Occipital lobe (tissue), 2 donors: ENCODE measurements around the gene PHTF2. TPM values are rescaled to one million over a fixed set of nuclear protein-coding genes. Genes with fewer than 3 reads are reported as not detected.
"Not testable (repeated sequence)": the region's sequence is repeated elsewhere in the genome, so short reads cannot be mapped to it uniquely, and the experiment has no call there.

Experiments
- DNase-seq: peaks from one replicate; lab custom pipeline; 2025; lab: John Stamatoyannopoulos, UW
- total RNA-seq: library from RNA; depleted of rRNA; stranded (reverse); fragments of >200 nt; gene quantifications from one replicate; pipeline ENCODE4 v1.2.3, GENCODE V29; 2014

The PHTF2 gene
- 46.0 TPM for total RNA-seq

GRCh38 chr7:77798394-77799077 lies at the start of gene PHTF2, which contains the start of gene TMEM60:
PHTF2 (plus strand) TSS chr7:77798773.
TMEM60 (minus strand) TSS chr7:77798434; CDS start chr7:77794373, 4,061 bp downstream.
- peak; percentile 99 for DNase-seq

GRCh38 chr7:77752016-77752415 lies 46.6 kb upstream of the PHTF2 start:
- DNase-seq = no peak

GRCh38 chr7:77753173-77753572 lies 45.4 kb upstream of the PHTF2 start:
- DNase-seq = no peak

DNA sequence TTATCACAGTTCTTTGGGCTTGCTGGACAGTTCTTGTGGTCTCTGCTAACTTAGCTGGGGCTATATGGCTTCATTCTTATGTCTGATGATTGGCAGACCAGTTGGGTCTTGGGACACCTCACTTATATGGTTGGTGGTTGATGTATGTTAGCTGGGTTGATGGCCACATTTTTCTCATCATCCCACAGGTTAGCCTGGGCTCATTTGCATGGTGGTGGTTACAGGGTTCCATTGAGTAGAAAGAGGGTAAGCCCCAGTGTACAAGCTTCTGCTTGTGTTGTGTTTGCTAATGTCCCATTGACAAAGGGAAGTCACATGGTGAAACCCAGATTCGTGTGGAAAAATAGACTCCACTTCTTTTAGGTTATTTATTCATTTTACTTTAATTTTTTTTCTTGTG lies 41.0 kb upstream of the PHTF2 start:
- no peak for DNase-seq

DNA sequence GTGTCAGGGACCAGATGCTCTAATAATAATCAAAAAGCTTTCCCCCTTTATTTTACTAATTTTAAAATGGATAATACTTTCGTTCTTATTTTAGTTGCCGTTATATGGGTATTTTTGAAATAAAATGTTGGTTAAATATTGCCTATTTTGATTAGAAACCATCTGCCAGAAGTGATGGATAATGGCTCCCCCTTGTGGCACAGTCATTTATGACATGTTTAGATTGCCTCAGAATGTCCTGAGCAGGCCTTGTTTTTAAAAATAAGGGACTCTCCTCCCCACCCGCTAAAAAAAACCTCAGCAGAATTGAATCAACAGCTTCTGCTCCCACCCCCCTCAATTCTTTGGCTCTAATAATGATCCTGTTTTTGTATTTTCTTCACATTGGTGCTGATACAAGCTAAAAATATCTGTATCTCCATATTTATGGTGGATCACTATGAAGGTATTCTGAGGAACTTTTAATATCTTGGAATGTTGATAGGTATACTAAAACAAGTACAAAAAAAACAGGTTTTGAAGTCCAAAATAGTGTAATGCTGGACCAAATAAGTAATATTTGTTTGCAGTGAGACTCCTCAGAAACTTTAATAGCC lies 39.2 kb upstream of the PHTF2 start:
- DNase-seq = peak; percentile 20

GRCh38 chr7:77760809-77761453 lies 37.6 kb upstream of the PHTF2 start:
- no peak for DNase-seq

DNA sequence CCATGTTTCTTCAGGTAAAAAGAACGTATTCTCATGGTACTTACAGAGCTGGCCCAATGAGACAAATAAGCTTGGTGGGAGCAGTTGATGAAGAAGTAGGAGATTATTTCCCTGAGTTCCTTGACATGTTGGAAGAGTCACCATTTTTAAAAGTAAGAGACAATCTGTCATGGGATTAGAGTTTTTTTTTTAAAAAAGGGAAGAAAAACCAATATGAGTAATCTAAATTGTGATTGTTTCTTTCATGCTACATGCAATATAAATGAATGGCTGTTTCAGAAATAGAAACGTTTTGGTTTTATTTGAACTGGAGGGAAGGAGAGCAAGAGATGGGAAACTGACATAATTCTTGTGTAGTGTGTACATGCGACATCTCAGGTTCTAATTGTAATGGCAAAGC lies 33.1 kb upstream of the PHTF2 start:
- no peak for DNase-seq

DNA sequence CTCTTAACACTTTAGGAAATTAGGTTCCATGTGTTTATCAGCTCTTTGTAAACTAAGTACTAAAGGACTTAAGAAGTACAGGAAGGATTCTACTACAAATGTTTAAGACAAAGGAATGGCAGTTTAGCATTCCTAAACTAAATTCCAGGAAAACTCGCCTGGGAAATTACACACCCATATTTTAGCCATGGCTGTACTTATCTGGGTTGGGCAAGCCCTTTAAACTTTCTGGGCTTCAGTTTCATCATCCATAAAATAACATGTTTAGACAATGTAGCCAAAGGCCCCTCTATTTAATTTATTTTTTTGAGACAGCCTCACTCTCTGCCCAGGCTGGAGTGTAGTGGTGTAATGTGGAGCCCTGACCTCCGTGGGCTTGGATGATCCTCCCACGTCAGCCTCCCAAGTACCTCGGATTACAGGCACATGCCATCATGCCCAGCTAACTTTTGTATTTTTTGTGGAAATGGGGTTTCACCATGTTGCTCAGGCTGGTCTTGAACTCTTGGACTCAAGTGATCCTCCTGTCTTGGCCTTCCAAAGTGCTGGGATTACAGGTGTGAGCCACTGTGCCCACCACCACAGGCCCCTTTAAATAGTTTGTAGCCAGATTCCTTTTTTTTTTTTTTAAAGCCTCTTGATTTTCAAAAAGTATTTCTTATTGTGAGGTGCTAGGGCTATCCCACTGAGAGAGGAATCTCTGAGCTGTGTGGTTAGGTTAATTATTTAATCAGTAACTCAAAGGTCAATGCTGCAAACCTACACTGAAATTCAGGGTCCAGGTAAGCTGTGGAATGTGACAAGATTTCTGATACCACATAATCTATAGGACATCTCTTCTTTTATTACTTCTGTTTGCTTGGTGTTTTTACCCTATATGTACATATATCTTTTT lies 32.4 kb upstream of the PHTF2 start:
- DNase-seq = no peak

GRCh38 chr7:77766801-77767605 lies 31.6 kb upstream of the PHTF2 start:
- no peak for DNase-seq

GRCh38 chr7:77770316-77770715 lies 28.3 kb upstream of the PHTF2 start:
- DNase-seq = no peak

DNA sequence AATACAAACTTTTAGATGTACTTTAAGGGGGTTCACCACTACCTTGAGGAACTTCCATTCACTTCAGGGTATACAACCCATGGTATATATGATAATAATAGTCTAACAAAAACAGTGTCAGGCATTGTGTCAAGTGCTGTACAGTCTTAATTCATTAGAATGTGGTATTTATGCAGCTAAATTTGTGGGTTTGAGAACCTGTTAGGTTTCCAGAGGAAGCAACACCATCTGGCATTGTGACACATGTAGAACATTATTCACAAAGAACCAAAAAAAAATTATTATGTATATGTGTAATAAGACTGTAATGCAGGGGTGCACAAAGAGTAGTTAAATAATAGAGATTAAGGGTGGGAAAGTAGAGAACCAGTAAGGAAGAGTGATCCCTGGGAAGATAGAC lies 26.7 kb upstream of the PHTF2 start:
- DNase-seq = no peak

- DNase-seq = no peak
These were observed 20.0 kb upstream of the PHTF2 start for GRCh38 chr7:77778535-77778934.

DNA sequence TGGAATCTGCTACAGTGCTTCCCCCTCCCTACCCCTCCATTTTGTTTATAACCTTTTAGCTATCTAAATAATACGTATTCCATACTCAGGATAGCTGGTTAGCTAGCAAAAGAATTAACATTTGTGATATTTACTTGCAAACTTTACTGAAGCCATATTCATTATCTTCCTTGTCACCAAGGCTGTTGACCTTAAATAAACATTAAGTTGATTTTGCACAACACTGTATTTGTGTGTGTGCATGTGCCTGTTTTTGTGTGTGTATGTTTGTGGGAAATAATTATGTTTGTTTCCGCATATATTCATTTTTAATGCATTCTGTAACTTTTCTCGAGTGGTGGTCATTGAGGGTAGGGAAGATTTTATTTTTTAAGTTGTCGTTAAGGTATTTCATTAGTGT lies 16.2 kb upstream of the PHTF2 start:
- DNase-seq = no peak

- no peak for DNase-seq
These were observed 15.5 kb upstream of the PHTF2 start for GRCh38 chr7:77783111-77783510.

- no peak for DNase-seq
These were observed 15.0 kb upstream of the PHTF2 start for GRCh38 chr7:77783545-77783944.

- not testable (repeated sequence) for DNase-seq
These were observed 14.1 kb upstream of the PHTF2 start for GRCh38 chr7:77784426-77784825.

GRCh38 chr7:77786018-77786417 lies 12.6 kb upstream of the PHTF2 start:
- DNase-seq = no peak

- DNase-seq = no peak
These were observed 11.8 kb upstream of the PHTF2 start for GRCh38 chr7:77786741-77787140.

- DNase-seq = no peak
These were observed 10.2 kb upstream of the PHTF2 start for GRCh38 chr7:77788327-77788902.

DNA sequence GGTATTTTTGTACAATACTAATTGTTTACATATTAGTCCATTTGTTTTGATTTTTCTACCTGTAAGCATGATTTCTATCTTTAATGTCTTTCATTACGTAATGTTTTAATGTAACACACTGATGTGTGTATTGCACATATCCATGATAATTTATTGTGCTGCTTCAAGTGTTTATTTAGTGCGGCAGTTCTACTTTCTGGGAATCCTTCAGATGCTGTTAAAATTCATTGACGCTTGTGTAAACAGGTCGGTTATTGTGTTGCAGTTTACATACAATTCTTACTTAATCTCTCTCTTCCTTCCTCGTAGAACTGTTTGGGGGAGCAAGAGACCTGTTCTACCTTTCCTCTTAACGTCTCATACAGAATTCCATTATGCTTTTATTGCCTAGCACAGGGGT lies 7.2 kb upstream of the PHTF2 start:
- no peak for DNase-seq

DNA sequence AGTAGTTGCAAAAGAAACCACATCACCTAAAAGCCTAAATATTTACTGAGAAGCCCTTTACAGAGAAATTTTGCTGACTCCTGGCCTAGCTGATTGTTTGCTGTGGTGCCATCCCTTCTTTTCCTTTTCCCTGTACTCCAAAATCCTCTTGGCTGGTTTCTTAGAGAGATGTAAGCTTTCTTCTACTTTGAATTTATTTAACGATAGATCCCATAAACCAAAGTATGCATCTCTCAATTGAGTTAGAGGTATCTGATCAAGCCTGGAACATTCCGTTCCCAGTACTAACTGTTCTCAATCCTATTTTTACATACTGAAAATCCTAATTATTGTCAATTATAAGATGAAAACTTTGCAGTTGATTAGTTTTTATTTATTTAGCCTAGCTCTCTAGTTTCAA lies 6.6 kb upstream of the PHTF2 start:
- no peak for DNase-seq
